Stimulated activated CD8-positive, alpha-beta memory T cell treated with anti-CD3 and anti-CD28 coated beads, Interleukin-4, amount 100 ng/mL, for 1 hour (primary cell): ENCODE data around the gene MED20.
A peak's percentile ranks its signal among the peaks of the same experiment; 100 is the strongest.

Experiments used
- DNase-seq, 2 donors: peaks; one replicate each; pipeline ENCODE4 v3.0.0-alpha.2; 2020; ENCODE audit warnings: low read depth in 2 of 2, low spot score in 1 of 2

Gene MED20

DNA sequence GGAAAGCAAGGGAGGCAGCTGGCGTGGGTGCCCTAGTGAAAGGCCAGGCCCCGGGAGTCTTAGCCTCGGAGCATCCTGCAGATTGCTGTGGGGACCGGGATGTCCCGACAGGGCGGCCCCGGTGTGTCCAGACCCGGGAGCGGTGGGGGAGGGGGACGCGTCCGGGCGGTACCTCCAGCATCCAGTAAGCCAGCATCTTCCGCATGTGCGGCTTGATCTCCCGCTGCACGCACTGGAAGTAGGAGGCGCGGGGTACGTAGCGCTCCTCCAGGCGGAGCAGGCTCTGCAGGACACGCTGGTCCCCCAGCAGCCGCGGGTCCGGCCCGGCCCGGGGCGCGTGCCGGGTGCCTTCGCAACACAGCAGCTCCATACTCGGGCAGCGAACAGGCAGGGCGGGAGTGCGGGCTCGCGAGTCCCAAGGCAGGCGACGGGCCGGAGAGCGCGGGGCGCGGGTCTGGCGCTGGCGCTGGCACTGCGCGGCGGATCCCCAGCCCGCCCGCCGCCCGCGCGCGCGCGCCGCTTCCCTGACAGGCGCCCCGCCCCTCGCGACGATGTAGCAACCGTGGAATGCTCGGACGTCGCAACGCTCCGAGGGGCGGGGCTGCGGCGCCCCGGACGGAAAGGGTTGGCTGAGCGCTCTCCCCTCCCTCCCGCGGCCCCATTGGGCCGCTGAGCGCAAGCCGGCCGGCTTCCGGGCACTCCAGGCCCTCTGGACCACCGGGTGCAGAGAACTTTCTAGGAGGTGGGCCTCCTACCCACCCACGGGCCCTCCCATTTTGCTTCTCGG lies 20.5 kb upstream of the MED20 start, which contains the start of gene CCND3:
TSS of gene CCND3 (minus strand) at position 529 of the 787 bp plus-strand sequence. CDS start at position 370, 159 bp downstream.
- DNase-seq: peak; percentile 63 to 68

DNA sequence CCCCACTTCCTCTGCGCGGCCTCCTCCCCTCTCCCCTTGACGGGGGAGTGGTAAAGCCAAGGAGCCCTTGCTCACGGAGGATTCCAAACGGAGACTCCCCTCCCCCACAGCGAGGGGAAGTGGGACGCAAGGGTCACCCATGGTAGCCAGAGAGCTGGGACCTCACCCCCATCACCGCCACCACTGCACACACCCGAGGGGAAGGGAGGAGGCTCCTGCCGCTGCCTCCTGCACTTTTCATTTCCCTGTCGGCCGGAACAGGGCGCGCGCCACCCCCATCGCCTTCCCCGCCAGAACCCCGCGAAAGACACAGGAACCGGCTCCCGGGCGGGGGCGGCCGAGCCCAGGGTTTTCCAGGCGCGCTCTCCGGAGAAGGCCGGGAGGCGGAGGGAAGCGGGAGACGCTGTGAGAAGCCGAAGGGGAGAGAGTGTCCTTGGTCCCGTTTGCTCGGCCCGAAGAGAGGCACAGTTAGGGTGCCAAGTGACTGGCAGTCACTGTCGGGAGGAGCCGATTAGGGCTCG lies 19.9 kb upstream of the MED20 start:
- DNase-seq: no peak

DNA sequence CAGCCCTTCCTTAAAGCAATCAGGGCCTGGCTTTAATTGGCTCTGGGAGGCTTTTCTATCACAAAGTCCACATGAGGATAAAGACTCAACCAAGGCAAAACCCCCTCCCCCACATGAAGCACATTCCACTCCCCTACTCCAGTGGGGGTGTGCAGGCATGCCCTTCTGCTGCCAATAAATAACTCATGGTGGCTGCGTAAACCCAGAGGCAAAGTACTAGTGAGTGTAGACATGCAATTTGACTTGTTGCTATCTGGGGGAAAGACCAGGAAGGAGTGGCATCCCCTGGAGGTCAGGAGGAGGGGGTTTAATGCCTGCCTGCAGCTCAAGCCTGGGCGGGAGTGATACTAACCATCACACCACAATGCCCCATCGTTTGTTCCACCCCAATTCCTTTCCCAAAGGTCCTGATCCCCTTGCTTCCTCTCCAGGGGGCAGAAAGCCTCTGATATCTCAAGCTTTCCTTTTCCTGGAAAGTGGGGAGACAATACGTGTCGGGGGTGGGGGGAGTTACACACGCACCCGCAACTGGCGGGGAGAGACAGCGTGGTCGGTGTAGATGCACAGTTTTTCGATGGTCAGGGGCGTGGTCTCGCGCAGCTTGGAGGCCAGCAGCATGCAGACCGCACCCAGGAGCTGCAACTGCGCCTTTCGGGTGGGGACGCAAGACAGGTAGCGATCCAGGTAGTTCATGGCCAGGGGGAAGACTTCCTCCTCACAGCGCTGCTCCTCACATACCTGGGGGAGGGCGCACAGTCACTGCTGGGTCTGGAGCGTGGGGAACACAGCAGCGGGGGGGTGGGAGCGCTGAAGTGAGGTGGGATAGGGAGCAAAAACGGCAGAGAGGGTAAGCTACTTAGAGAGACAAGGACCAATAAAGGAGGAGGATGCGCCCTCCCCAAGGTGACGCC lies 19.2 kb upstream of the MED20 start:
- no peak for DNase-seq

DNA sequence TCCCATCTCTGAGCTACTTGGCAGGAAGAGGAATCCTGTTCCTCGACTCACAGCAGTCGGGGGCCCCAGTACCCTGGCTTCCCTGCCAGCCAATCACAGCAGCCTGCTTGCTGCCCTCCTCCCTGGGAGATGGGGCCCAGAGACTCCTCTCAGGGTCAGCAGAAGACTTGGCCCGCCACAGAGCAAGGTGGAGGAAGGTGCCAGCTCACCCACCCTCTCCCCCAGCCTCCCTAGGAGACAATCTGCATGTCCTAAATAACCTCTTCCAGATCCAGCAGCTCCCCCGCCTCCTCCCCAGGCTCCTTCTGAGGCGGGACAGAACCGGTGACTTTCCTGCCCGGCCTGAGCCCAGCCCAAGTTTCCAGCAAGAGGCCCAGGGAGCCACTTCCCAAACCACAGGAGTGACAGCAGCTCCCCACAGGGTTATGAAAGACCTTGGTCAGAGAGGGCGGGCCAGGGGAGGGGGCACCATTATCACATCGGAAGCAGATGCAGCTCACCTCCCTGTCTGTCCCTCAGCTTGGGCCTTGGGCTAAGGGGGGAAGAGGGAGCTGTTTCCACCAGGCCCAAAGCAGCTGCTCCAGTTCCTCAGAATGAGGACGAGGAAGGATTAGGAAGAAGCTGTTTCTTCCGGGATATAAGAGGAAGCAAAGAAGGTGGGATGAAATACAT lies 18.4 kb upstream of the MED20 start:
- DNase-seq: no peak

DNA sequence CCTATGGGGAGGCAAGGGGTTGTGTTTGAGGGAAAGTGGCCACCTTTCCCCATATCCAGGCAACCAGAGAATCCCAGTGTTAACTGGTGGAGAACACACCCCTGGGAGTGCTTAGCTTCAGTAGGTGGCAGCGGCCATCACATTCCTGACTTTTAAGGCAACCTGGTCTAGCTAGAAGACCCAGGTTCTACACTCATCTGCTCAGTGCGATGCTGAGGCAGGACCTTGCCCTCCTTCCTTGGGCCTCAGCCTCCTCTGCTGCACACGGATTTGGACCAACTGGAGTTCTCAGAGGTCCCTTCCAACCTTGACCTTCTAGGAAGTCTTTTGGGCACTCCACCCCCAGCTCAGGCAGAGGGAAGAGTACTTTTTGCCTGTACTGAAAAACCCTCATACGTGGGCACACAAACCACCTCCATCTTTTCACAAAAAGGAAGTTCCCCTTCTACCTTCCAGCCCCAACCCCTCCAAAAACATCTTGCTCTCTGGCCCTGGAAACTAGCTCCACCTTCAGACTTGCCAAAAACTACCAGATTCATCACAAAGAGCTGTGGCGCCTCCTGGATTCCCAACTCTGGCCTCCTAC lies 17.7 kb upstream of the MED20 start:
- DNase-seq: no peak

DNA sequence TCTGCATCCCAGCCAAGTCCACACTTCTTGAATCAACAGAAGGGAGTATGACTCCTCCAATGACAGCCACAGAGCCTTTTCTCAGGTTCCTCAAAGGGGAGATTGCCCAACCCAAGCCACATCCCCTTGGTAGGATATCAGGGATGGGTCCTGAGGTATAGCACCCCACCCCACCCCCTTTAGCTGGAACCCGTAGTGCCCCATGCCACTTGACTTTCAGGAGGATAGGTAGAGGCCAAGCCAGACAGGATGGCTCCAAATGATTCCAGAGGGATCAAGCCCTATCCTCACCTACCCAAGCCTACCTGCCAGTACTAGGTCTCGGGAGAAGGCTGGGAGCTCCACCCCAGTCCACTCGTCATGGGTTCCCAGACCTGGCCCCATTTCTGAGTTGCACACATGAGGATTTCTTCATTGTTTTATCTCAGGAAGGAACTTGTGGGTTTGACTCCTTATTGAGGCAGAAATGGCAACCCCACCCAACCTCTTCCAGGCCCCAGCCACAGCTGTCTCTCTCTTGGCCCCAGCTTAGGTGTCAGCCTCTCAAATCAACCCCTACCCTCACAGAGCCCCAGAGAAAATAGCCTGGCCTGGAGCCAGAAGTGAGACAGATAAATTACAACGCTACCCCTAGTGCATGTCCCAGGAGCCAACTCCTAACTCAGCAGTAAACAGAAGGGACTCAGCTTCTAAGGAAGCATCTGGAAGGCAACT lies 17.1 kb upstream of the MED20 start:
- no peak for DNase-seq

DNA sequence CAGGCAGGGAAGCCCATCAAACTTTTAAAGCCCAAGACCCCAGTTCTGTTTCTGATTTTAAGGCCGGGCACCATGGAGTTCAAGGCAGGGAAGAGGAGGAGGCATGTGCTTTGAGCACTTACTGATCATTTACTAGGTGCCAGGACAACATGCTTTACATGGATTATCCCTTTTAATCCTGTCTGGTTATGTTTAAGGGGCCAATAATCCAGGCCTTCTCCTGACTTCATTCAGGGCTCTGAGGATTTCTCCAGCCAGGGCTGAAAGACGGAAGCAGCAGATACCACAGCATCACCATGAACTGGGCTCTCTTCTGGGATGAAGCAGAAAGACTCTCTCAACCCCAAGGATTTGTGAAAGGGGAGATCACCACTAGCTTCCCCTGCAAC lies 16.5 kb upstream of the MED20 start:
- no peak for DNase-seq

DNA sequence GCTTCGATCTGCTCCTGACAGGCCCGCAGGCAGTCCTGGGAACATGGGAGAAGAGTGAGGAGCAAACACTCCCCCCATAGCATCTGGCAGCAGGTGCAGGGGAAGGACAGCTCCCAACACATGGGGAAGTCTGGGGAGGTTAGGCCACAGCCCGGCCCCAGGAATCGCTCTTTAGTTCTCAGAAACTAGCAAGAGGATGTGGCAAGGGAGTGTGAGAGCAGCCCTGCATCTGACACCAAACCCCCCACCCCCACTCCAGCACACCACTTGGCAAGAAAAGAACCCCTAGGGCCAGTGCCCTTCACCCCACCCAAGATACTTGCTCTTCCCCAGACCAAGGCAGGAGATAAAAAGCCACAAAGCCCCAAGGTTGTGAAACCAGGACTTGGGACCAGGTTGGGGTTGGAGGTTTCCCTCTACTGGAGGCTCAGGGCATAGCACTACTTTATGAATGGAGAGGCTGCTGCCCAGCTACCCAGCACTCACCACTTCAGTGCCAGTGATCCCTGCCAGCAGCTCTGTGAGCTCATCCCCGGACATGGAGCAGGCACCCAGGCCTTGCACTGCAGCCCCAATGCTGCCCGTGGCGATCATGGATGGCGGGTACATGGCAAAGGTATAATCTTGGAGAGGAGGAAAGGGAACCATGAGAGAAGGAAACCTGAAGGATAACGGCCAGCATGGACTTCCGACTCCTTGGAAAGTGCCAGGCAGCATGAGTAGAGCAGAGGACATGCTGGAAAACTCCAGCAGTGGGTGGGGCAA lies 15.3 kb upstream of the MED20 start:
- peak; percentile 43 to 53 for DNase-seq

DNA sequence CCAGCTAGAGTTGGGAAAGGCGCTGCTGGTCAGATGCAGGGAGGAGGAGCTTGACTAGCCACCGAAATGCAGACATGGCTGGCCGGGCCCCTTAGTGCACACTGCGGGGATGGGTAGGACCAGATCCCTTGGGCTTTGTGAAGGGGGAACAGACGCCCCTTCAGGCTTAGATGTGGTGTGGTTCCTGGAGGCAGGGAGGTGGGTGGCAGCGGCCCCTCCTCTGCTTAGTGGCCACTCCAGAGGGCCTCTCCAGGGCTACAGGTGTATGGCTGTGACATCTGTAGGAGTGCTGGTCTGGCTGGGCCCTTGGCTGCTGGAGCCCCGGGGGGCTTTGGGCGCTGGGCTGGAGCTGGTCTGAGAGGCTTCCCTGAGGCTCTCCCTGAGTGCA lies 14.7 kb upstream of the MED20 start:
- no peak for DNase-seq

DNA sequence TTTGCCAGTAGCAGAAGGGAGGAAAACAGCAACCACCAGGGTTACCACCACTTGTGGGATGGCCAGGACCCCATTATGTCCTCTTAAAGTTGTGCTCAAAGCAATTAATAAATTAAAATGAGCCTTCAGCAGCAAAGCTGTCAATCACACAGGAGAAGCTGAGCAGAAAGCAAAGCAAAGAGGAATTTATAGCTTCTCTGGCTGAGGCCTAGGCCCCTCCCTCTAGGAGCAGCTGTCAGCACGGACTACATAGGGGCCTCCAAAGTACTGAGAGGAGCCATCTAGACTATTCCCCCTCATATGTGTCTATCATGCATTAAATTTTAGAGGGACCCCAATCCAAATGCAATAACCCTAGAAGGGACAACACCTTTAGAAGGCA lies 14.2 kb upstream of the MED20 start:
- DNase-seq: no peak

DNA sequence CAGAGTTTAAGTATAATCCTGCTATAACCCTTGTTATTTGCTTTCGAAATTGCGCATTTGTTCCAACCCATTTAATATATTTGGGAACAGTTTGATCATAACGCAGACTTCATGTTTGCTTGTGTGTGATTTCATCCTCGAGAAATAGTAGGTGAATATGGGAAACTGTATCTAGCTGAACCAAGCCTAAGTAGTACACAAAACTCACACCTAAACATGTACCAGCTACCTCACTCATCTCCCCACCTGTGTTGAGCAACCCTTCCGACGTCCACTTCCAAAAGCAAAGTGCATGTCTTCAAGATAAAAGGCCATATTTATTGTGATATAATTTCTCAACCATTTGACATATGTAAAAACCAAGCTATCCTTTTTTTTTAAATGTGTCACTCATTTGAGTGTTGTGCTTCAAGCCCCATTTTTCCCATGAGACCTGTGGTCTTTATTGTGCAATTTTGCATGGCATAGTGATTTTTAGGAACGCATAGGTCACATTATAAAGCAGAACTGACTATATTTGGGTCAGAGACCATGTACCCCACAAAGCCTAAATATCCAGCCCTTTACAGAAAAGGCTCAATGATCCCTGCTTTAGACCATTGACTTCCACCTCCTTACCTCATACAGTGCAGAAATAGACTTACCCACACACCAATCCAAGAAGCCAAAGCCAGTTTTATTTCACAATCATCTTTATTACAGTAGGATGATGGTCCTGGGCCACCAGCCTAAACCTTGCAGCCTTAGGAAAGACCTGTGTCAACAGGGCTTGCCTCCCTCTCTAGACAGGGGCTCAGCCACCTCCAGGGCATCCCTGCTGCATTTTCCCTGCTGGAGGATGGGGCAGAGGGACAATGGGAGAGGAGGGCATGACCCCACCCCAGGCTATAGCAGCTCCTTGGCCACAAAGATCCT lies 13.6 kb upstream of the MED20 start:
- DNase-seq: no peak

DNA sequence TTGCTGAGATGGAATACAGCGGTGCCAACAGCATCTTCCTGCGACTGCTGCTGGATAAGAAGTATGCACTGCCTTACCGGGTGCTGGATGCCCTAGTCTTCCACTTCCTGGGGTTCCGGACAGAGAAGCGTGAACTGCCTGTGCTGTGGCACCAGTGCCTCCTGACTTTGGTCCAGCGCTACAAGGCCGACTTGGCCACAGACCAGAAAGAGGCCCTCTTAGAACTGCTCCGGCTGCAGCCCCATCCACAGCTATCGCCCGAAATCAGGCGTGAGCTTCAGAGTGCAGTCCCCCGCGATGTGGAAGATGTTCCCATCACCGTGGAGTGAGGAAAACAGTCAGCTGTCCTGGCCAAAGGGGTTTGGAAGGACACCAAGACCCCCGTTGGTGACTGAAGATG lies 11.4 kb upstream of the MED20 start:
- no peak for DNase-seq

DNA sequence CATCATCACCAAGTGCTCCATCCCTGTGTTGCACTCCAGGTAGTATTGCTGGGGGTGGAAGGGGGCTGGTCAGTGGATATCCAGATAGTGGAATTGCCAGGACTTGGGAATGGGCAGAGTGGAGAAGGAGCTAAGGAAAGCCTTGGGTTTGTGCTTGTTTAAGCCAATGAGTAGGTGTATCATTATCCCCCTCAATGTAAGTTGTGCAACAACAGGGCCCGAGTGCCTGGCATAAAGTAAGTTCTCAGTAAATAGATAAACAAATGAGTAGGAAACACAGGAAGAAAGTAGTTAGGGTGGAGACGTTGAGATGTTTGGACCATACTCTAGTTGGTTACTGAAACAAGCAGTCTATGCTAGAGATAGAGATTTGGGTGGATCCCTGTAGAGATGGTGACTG lies 10.9 kb upstream of the MED20 start:
- no peak for DNase-seq

DNA sequence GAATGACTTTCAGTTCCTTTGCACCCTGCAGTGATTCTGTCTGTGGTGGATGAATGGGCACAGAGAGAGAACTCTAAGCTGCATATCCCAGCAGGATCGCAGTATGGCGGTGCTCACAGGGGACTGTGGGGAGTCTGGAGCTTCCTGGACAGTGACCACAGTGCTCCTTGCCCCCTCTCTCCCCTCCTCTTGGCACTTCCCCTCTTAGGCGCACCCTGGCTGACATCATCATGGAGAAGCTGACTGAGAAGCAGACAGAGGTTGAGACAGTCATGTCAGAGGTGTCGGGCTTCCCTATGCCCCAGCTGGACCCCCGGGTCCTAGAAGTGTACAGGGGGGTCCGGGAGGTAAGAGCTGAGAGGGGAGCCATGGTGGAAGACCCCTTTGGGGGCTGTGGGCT lies 9.0 kb upstream of the MED20 start:
- DNase-seq: no peak

DNA sequence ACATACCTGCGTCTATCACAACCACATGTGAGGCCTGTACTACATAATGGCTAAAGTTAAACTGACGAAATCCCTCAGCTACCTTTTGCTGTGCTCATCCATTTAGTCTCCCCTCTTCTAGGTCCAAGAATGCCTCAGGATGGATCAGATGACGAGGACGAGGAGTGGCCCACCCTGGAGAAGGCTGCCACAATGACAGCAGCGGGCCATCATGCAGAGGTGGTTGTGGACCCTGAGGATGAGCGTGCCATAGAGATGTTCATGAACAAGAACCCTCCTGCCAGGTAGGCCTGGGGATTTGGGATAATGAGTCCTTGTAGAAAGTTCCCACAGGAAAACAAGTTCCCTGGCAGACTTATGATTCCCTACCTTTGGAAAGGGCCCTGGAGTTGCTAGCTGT lies 6.3 kb upstream of the MED20 start:
- no peak for DNase-seq

DNA sequence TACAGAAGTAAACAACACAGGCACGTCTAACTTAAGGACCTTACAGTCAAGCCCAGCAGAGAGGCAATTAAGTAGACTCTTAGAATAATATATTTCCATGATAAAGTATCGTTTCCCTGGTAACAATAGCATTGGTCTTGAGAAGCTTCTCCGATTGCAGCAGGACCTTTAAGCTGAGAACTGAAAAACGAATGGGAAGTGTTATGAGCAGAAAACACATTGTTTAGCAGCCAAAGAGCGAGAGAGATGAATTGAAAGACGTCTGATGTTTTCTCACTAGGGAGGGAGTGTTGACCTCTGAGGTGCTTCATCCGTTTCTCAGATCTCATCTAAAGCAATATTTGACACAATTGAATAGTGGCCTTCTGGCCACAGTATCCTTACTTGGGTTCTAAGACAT lies 1.2 kb upstream of the MED20 start:
- DNase-seq: no peak

DNA sequence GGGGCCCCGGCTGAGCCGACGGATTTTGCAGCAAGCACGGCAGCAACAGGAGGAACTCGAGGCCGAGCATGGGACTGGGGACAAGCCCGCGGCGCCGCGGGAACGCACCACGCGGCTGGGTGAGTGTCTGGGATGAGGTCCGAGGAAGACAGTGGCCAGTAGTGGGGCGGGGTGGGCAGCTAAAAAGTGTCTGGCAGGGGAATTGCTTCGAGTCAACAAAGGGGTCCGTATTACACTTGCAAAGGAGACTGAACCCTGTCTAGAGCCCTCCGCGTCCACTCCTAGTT lies 716 bp upstream of the MED20 start:
- DNase-seq: no peak

DNA sequence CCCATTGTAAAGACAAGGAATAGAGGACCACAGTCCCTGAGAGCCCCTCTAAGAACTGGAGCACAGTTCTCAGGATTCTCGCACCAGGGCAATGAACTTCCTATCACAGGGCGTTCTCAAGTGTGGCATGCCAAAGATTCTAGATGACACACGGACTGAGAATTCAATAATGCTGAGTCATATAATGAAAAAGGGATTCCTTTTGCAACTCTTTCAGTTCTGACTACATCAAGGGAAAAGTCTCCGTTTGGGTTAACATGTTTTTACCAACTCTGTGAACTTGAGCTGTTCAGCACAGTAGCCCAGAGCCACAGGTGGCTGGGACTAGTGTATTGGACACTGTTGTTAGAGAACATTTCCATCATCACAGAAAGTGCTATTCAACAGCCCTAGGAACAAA lies 3.4 kb downstream of the MED20 start:
- DNase-seq: no peak
